Measurements from ENCODE around the gene MRPL18. TPM values are rescaled to one million over a fixed set of nuclear protein-coding genes. Genes with fewer than 3 reads are reported as not detected.
"Not testable (repeated sequence)": the region's sequence is repeated elsewhere in the genome, so short reads cannot be mapped to it uniquely, and the experiment has no call there.

Gene MRPL18
- total and polyA plus RNA-seq, 5 donors = 56.7 to 107 (median 64.9) TPM

DNA sequence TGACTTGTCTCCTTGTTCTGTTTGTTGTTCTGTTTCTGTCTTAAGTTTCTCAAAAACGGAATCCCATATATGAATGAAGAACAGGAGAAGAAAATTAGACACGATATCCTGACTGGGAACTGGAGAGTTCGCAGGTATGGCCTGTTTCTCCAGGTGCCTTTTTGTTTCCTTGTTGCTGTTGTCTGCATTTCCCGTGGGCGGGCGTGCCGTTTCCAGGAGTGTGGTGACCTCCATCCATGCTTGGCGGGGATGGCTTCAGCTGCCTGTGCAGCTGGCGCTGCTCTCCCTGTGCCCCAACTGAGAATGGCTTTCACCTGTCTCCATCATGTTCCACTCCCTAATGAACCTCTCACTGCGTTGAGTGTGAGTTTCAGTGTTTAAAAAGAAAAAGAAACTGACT lies 14.2 kb downstream of the MRPL18 start:
- WGBS = 92% methylated on average over 10 of the region's 10 CpGs
- intact Hi-C loops (cut with DNase I) = no loop called here

DNA sequence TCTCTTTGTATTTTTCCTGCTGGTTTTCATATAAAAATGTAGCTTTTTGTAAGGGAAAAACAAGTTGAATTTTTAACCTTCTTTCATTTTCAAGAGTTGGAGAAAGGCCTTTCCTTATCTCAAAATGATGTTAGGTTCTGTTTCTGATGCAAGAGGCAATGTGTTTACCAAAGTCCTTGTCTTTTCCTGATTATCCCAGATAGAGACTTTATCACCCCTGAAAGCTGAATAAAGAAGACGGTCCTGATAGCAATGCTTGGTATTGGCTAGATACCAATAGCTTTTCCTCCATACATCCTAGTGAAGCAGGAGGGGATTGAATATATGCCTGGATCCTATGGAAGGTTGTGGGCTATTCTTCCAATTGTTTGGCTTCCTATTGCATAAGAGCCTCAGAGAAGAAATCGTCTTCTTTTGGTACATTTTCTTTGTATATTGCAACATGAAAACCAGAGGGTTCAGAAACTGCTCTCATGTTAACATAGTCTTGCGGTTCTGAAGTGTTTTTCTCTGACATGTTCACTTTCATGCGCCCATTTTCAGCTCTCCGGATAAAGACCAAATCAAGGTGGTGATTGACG lies 15.3 kb downstream of the MRPL18 start:
- Histone ChIP-seq H3K27me3 (ENCODE audit: control insufficient read depth, insufficient read depth) (no peaks in the 10 kb centered on the region), H3K9me3 (ENCODE audit: control insufficient read depth, low read length) (no peaks in the 10 kb centered on the region), H3K4me1 (ENCODE audit: control insufficient read depth, insufficient read depth, low read length) (no peaks in the 10 kb centered on the region), H3K27ac (ENCODE audit: low read length) (no peak overlapping the region), H3K4me3 (ENCODE audit: low read length) (no peak overlapping the region)
- no peak for DNase-seq
- 84% methylated on average over 6 of the region's 6 CpGs for WGBS
- intact Hi-C loops (cut with DNase I) = no loop called here
- ATAC-seq = no peak

More for the DNA sequence above, 14.2 kb downstream of the MRPL18 start:
- Histone ChIP-seq H3K27me3 (ENCODE audit: control insufficient read depth, insufficient read depth) (no peaks in the 10 kb centered on the region), H3K4me3 (ENCODE audit: low read length) (no peak overlapping the region), H3K9me3 (ENCODE audit: control insufficient read depth, low read length) (no peaks in the 10 kb centered on the region), H3K27ac (ENCODE audit: low read length) (no peak overlapping the region), H3K4me1 (ENCODE audit: control insufficient read depth, insufficient read depth, low read length) (no peaks in the 10 kb centered on the region)
- ATAC-seq (no peak), DNase-seq (no peak)

DNA sequence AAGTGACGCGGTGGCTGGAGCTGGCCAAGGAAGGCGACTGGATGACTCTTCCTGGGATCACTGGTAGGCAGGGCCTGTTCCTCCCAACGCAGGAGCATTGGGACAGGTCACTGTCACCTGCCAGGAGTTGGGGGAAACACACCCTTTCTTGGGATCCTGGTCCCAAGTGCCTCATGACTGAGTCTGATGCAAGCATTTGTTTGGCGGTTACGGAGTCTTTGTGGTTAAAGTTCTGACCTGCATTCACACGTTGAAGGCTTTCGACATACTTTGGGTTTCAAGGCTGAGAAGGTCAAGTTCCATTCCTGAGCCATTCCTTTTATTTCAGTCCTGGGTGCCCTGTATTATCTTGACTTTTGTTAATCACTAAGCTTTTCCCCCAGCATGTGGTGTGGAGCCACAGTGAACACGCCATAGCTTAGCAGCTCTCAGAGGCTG lies 15.8 kb downstream of the MRPL18 start:
- intact Hi-C loops (cut with DNase I) = no loop called here
- WGBS = 89% methylated on average over 9 of the region's 9 CpGs
- H3K4me1 ChIP-seq (ENCODE audit: control insufficient read depth, insufficient read depth, low read length) = no peaks in the 10 kb centered on the region
- DNase-seq = no peak
- H3K27ac ChIP-seq (ENCODE audit: low read length) = no peak overlapping the region
- no peak for ATAC-seq
- H3K27me3 ChIP-seq (ENCODE audit: control insufficient read depth, insufficient read depth) = no peaks in the 10 kb centered on the region
- no peaks in the 10 kb centered on the region for H3K9me3 ChIP-seq (ENCODE audit: control insufficient read depth, low read length)
- H3K4me3 ChIP-seq (ENCODE audit: low read length) = no peak overlapping the region

DNA sequence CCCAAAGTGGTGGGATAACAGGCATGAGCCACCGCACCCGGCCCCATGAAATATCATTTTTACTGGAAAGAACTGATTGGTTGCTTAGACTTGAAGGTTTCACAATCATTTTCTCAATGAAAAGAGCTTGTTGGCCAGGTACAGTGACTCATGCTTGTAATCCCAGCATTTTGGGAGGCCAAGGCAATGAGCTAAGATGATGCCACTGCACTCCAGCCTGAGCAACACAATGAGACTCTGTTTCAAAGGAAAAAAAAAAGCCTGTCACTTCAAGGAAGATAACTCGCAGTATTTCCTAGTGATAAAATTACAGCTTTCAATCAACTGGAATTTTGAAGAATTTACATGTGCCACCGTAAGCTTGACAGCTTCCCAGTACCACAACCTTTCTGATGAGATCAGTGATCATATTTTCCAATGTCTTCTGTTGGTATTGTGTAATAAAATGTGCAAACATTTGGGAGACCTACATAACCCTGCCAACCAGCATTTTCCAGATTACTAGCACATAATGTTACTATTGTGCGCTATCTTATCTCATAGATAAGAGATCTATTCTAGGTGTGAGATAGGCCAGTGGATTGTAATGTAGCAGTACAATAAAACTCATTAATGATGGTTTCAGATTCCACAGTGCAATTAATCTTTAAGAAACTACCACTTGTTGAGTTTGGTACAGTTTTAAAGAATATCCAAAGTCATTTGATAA lies 17.0 kb downstream of the MRPL18 start:
- DNase-seq = no peak
- Histone ChIP-seq H3K27me3 (ENCODE audit: control insufficient read depth, insufficient read depth) (no peaks in the 10 kb centered on the region), H3K9me3 (ENCODE audit: control insufficient read depth, low read length) (no peaks in the 10 kb centered on the region), H3K4me3 (ENCODE audit: low read length) (no peak overlapping the region), H3K27ac (ENCODE audit: low read length) (no peak overlapping the region), H3K4me1 (ENCODE audit: control insufficient read depth, insufficient read depth, low read length) (no peaks in the 10 kb centered on the region)
- 84% methylated on average over 5 of the region's 5 CpGs for WGBS
- intact Hi-C loops (cut with DNase I) = no loop called here
- ATAC-seq = no peak

DNA sequence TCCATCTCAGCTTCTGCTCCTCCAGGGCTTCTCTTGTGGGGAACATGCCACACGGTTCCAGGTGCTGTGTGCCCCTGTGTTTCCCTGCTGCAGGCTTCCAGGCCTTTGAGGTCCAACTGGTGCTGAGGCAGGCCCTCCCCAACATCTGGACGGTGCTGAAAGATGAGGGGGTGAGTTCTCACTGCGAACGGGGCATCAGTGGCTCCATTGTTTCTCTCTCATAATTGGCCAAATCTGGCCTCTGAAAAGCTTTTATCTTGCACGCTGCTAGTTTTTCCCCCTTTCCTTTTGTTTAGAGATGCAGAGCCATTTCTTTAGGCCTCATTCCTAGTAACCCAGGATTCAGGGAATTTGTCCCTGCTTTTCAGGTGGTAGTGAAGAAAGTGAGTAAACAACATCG lies 18.4 kb downstream of the MRPL18 start:
- Histone ChIP-seq H3K27ac (ENCODE audit: low read length) (no peak overlapping the region), H3K27me3 (ENCODE audit: control insufficient read depth, insufficient read depth) (no peaks in the 10 kb centered on the region), H3K9me3 (ENCODE audit: control insufficient read depth, low read length) (no peaks in the 10 kb centered on the region), H3K4me1 (ENCODE audit: control insufficient read depth, insufficient read depth, low read length) (no peaks in the 10 kb centered on the region), H3K4me3 (ENCODE audit: low read length) (no peak overlapping the region)
- WGBS = 79% methylated on average over 6 of the region's 6 CpGs
- intact Hi-C loops (cut with DNase I) = no loop called here
- no peak for ATAC-seq
- no peak for DNase-seq

DNA sequence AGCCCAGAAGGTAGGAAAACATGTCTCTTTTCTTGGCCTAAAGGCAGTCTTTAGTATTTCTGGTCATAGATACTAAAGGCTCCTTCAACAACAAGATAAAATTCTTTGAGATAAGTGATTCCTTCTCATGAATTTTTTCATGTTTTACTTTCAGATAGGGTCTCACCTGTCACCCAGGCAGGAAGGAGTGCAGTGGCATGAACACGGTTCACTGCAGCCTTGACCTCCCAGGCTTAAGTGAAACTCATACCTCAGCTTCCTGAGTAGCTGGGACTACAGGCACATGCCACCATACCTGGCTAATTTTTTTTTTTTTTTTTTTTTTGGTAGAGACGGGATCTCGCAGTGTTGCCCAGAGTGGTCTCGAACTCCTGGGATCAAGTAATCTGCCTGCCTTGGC lies 18.9 kb downstream of the MRPL18 start:
- Histone ChIP-seq H3K4me1 (ENCODE audit: control insufficient read depth, insufficient read depth, low read length) (no peaks in the 10 kb centered on the region), H3K27me3 (ENCODE audit: control insufficient read depth, insufficient read depth) (no peaks in the 10 kb centered on the region), H3K27ac (ENCODE audit: low read length) (no peak overlapping the region), H3K9me3 (ENCODE audit: control insufficient read depth, low read length) (no peaks in the 10 kb centered on the region), H3K4me3 (ENCODE audit: low read length) (no peak overlapping the region)
- WGBS = 92% methylated on average over 4 of the region's 4 CpGs
- ATAC-seq (no peak), DNase-seq (no peak)
- intact Hi-C loops (cut with DNase I) = no loop called here

DNA sequence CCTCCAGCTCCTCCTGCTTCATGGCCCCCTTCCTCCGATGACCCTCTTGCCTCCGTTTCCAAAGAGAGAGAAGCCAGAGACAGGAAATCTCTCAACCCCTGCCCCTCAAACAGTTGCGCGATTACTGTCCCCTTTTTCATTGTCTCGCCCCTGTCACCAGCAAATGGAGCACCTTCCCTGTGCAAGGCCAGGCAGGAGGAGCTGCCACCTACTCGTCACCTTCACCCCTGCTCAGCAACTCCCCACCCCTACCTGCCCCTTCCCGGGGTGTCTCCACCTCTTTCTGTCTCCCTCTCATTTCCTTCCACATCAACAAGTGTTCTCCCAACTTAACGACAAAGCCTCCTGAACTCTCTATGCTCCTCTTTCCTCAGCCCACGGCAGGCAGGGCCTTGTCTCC lies 23.5 kb downstream of the MRPL18 start:
- WGBS = 78% methylated on average over 9 of the region's 9 CpGs
- Histone ChIP-seq H3K27me3 (ENCODE audit: control insufficient read depth, insufficient read depth) (no peaks in the 10 kb centered on the region), H3K9me3 (ENCODE audit: control insufficient read depth, low read length) (no peaks in the 10 kb centered on the region), H3K27ac (ENCODE audit: low read length) (no peak overlapping the region), H3K4me3 (ENCODE audit: low read length) (no peak overlapping the region), H3K4me1 (ENCODE audit: control insufficient read depth, insufficient read depth, low read length) (no peaks in the 10 kb centered on the region)
- intact Hi-C loops (cut with DNase I) = no loop called here
- DNase-seq (no peak), ATAC-seq (no peak)

DNA sequence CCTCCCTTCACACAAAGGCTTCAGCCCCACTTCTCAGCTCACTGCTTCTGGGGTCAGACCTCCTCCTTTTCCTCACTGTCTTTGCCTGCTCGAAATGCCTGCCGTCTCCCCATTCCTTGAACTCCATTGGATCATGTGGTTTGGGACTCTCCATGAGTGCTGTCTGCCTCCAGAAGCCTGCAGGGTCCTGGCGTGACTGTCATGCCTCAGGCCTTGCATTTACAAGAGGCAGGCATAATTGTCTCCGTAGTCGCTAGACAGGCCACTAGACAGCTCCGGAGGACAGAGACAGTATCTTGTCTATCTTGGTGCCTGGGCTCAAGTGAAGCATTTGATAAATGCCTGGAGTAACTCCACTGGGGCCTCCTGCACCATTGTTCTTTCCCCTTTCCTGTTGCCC lies 25.1 kb downstream of the MRPL18 start:
- H3K27ac ChIP-seq (ENCODE audit: low read length) = no peak overlapping the region
- no peaks in the 10 kb centered on the region for H3K9me3 ChIP-seq (ENCODE audit: control insufficient read depth, low read length)
- H3K4me3 ChIP-seq (ENCODE audit: low read length) = no peak overlapping the region
- intact Hi-C loops (cut with DNase I) = no loop called here
- H3K4me1 ChIP-seq (ENCODE audit: control insufficient read depth, insufficient read depth, low read length) = no peaks in the 10 kb centered on the region
- no peaks in the 10 kb centered on the region for H3K27me3 ChIP-seq (ENCODE audit: control insufficient read depth, insufficient read depth)
- whole genome bisulfite sequencing = 72% methylated on average over 6 of the region's 6 CpGs
- ATAC-seq (no peak), DNase-seq (no peak)

DNA sequence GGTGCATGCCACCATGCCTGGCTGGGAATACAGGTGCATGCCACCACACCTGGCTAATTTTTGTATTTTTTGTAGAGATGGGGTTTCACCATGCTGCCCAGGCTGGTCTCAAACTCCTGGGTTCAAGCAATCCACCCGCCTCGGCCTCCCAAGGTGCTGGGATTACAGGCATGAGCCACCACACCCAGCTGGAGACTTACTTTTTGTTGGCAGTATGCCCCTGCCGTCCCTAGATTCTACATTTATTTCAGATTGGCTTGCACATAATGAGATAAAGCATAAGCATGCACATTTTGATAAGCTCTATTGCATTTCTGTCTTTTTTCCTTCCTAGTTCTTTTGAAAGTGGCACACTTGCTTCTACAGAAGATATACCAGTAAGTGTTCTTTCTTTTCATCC lies 26.5 kb downstream of the MRPL18 start:
- DNase-seq; H3K27ac ChIP-seq (ENCODE audit: low read length); intact Hi-C loops (cut with DNase I); H3K4me3 ChIP-seq (ENCODE audit: low read length); ATAC-seq; H3K4me1 ChIP-seq (ENCODE audit: control insufficient read depth, insufficient read depth, low read length); H3K9me3 ChIP-seq (ENCODE audit: control insufficient read depth, low read length); H3K27me3 ChIP-seq (ENCODE audit: control insufficient read depth, insufficient read depth): not testable (repeated sequence)
- WGBS = 71% methylated on average over 3 of the region's 3 CpGs

DNA sequence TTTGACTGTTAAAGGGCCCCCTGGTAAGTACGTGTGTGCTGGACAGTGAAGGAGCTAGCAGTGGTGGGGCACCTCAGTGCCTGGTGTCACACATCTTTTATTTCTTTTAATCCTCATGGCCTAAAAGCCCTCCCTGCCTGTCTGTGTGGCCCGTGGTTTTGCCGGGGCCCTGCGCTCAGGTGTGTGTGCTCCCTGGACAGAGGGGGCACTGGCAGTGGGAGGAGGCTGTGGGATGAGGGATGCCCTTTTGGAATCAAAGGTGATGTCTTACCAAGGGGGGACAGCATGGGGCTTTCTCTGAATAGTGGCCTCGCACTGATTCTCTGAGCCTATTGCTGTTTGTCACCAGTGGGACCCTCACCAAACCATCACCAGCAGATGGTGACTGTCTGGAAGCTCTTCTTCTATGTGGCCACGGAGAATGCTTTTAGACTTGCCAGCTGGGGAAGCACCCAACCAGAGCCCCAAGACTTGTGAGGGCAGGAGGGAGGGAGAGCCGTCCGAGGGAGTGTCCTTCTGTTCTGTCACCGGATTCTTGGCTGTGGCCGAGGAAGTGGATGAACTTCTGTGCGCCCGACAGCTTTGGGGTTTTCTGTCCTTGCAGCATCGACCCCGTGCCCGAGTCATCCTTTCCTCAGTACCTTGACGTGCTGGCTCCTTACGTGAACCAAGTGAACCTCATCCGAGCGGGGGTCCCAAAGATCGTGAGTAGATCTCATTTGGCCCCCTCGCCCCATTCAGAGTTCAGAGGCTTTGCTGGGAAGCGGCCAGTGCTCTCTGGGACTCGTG lies 27.9 kb downstream of the MRPL18 start:
- WGBS = 88% methylated on average over 23 of the region's 23 CpGs
- DNase-seq = no peak
- H3K9me3 ChIP-seq (ENCODE audit: control insufficient read depth, low read length) = no peaks in the 10 kb centered on the region
- intact Hi-C loops (cut with DNase I) = no loop called here
- no peak overlapping the region for H3K27ac ChIP-seq (ENCODE audit: low read length)
- no peaks in the 10 kb centered on the region for H3K27me3 ChIP-seq (ENCODE audit: control insufficient read depth, insufficient read depth)
- no peaks in the 10 kb centered on the region for H3K4me1 ChIP-seq (ENCODE audit: control insufficient read depth, insufficient read depth, low read length)
- H3K4me3 ChIP-seq (ENCODE audit: low read length) = no peak overlapping the region
- no peak for ATAC-seq

DNA sequence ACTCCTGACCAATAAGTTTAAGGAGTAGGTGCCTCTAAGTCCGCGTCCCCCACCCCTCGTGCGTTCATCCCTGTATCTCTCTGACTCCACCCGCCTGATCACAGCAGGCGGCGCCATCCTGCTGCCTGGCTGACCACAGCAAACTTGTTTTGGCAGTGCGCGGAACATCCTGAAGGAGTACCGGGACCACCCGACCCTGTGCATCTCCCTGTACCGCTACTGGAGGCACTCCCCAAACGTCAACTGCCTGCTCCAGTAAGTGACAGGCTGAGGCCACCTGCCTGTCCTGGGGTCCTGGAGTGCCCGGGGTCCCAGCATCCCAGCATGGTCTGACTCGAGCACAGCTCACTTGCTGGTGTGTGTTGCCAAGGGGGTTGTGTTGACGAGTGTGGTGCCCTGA lies 28.8 kb downstream of the MRPL18 start:
- H3K9me3 ChIP-seq (ENCODE audit: control insufficient read depth, low read length) = no peaks in the 10 kb centered on the region
- no peak overlapping the region for H3K27ac ChIP-seq (ENCODE audit: low read length)
- H3K4me3 ChIP-seq (ENCODE audit: low read length) = no peak overlapping the region
- ATAC-seq (no peak), DNase-seq (no peak)
- no peaks in the 10 kb centered on the region for H3K27me3 ChIP-seq (ENCODE audit: control insufficient read depth, insufficient read depth)
- 82% methylated on average over 16 of the region's 16 CpGs for WGBS
- intact Hi-C loops (cut with DNase I) = no loop called here
- no peaks in the 10 kb centered on the region for H3K4me1 ChIP-seq (ENCODE audit: control insufficient read depth, insufficient read depth, low read length)
